Putamen (tissue), 1 donor: ENCODE results near the gene BIRC6.
"Not testable (repeated sequence)": the region's sequence is repeated elsewhere in the genome, so short reads cannot be mapped to it uniquely, and the experiment has no call there.

Experiments
- DNase-seq: peaks from one replicate; pipeline ENCODE4 v3.0.0-alpha.2; 2016; ENCODE audit warnings: low spot score

The BIRC6 gene

GRCh38 chr2:32504877-32505478 is 148.2 kb downstream of the BIRC6 start:
- DNase-seq = no peak

- no peak for DNase-seq
These were observed 149.6 kb downstream of the BIRC6 start for GRCh38 chr2:32506446-32506845.

GRCh38 chr2:32514946-32515345 is 158.1 kb downstream of the BIRC6 start:
- DNase-seq = no peak

- no peak for DNase-seq
These were observed 159.7 kb downstream of the BIRC6 start for GRCh38 chr2:32516567-32516966.

GRCh38 chr2:32522770-32523169 is 165.9 kb downstream of the BIRC6 start:
- no peak for DNase-seq

GRCh38 chr2:32523686-32524085 is 166.9 kb downstream of the BIRC6 start:
- DNase-seq = no peak

GRCh38 chr2:32532341-32532740 is 175.5 kb downstream of the BIRC6 start:
- no peak for DNase-seq

GRCh38 chr2:32532961-32533360 is 176.1 kb downstream of the BIRC6 start:
- DNase-seq = no peak

- no peak for DNase-seq
These were observed 178.0 kb downstream of the BIRC6 start for GRCh38 chr2:32534831-32535230.

GRCh38 chr2:32538735-32539134 is 181.9 kb downstream of the BIRC6 start:
- DNase-seq = no peak

GRCh38 chr2:32552483-32552882 is 195.7 kb downstream of the BIRC6 start:
- DNase-seq = not testable (repeated sequence)

GRCh38 chr2:32553829-32554432 is 197.1 kb downstream of the BIRC6 start:
- peak; percentile 50 for DNase-seq

- DNase-seq = no peak
These were observed 201.7 kb downstream of the BIRC6 start for GRCh38 chr2:32558492-32558891.

GRCh38 chr2:32559136-32559535 is 202.3 kb downstream of the BIRC6 start:
- DNase-seq = peak; percentile 85

- DNase-seq = peak; percentile 29
These were observed 206.1 kb downstream of the BIRC6 start for GRCh38 chr2:32562906-32563305.

GRCh38 chr2:32564417-32565035 is 207.7 kb downstream of the BIRC6 start:
- DNase-seq = no peak

GRCh38 chr2:32565902-32566301 is 209.1 kb downstream of the BIRC6 start:
- DNase-seq = no peak

GRCh38 chr2:32572030-32572429 is 215.2 kb downstream of the BIRC6 start:
- DNase-seq = no peak

GRCh38 chr2:32572737-32573136 is 215.9 kb downstream of the BIRC6 start:
- no peak for DNase-seq

GRCh38 chr2:32591669-32592463 is 235.0 kb downstream of the BIRC6 start:
- no peak for DNase-seq

- DNase-seq = no peak
These were observed 237.8 kb downstream of the BIRC6 start for GRCh38 chr2:32594573-32594972.

GRCh38 chr2:32611366-32611765 is 254.5 kb downstream of the BIRC6 start:
- DNase-seq = no peak

GRCh38 chr2:32611771-32612170 is 254.9 kb downstream of the BIRC6 start:
- no peak for DNase-seq
